Endothelial cell of umbilical vein (primary cell): Measurements from ENCODE around the gene CCDC91. TPM values are rescaled to one million over a fixed set of nuclear protein-coding genes. Genes with fewer than 3 reads are reported as not detected.

Experiments
- BruUV-seq: library from RNA; stranded (reverse); fragments of 400-500 nt; replicated peaks from 2 replicates; lab custom pipeline; 2021; lab: Mats Ljungman, UMichigan
- CTCF ChIA-PET: fragments of 300-600, 350-600 bp; sonication (Branson Sonifier 250); formaldehyde crosslinking; loops from one replicate; lab custom pipeline; 2021; ENCODE audit warnings: antibody characterized with exemption, inconsistent platforms; lab: Charles Lee
- POLR2A ChIA-PET: fragments of 300-600, 350-600 bp; sonication (Branson Sonifier 250); formaldehyde crosslinking; loops from one replicate; lab custom pipeline; 2021; ENCODE audit warnings: antibody characterized with exemption, inconsistent platforms; lab: Charles Lee
- DNase-seq: peaks from one replicate; pipeline ENCODE4 v3.0.0-alpha.2; 2011; ENCODE audit warnings: low read depth, low spot score
- FAIRE-seq: peaks from 2 replicates; lab custom pipeline; 2011; peaks lifted over from hg19 to GRCh38; lab: Jason Lieb, UNC
- H2AFZ ChIP-seq: 2 replicates; pipeline ENCODE4 v1.6.0; 2012; ENCODE audit warnings: low read depth, low read length, control low read depth, inconsistent platforms
- H3K27ac ChIP-seq: 2 replicates; pipeline ENCODE4 v1.5.1; 2011; ENCODE audit warnings: low read depth, mild to moderate bottlenecking, control low read depth, low read length, moderate library complexity; ENCODE audit not compliant: insufficient read depth
- H3K27me3 ChIP-seq, 2 experiments: 2 replicates each; pipeline versions ENCODE4 v1.6.0 to v1.6.1; 2011; ENCODE audit warnings: low read length in 2 of 2, mixed read lengths in 1 of 2; ENCODE audit not compliant: control insufficient read depth in 2 of 2, insufficient read depth in 2 of 2
- H3K36me3 ChIP-seq, 2 experiments: 2 replicates in 1 of 2; 3 replicates in 1 of 2; pipeline ENCODE4 v1.5.1; 2011; ENCODE audit warnings: low read length in 2 of 2, mild to moderate bottlenecking in 1 of 2, moderate library complexity in 1 of 2; ENCODE audit not compliant: control insufficient read depth in 2 of 2, insufficient read depth in 2 of 2; ENCODE audit errors: extremely low read depth in 1 of 2
- H3K4me1 ChIP-seq: 3 replicates; pipeline ENCODE4 v1.5.1; 2011; ENCODE audit warnings: mild to moderate bottlenecking, low read length; ENCODE audit not compliant: control insufficient read depth, insufficient read depth; ENCODE audit errors: extremely low read depth
- H3K4me2 ChIP-seq: 2 replicates; pipeline ENCODE4 v1.6.1; 2011; ENCODE audit warnings: low read length, control low read depth, mixed read lengths; ENCODE audit not compliant: insufficient read depth
- H3K4me3 ChIP-seq, 3 experiments: fragments of 200-600 bp in 1 of 3; sonication (generic), shearing (Covaris generic) in 1 of 3; replicated peaks in 1 of 3; 2 replicates each; pipeline ENCODE4 v1.5.1; 2011 to 2016; ENCODE audit warnings: control low read depth in 3 of 3, low read length in 3 of 3, mild to moderate bottlenecking in 2 of 3, inconsistent platforms in 1 of 3, low read depth in 1 of 3, moderate library complexity in 1 of 3; ENCODE audit not compliant: insufficient read depth in 1 of 3
- H3K79me2 ChIP-seq: 2 replicates; pipeline ENCODE4 v1.6.0; 2012; ENCODE audit warnings: low read length, inconsistent platforms; ENCODE audit not compliant: control insufficient read depth, insufficient read depth
- H3K9ac ChIP-seq: replicated peaks from 2 replicates; pipeline ENCODE3; 2011; ENCODE audit warnings: low read length, control low read depth; ENCODE audit not compliant: insufficient read depth; ENCODE audit errors: extremely low read depth
- H3K9me1 ChIP-seq: replicated peaks from 3 replicates; pipeline ENCODE4 v1.6.0; 2011; ENCODE audit warnings: mild to moderate bottlenecking, low read length; ENCODE audit not compliant: control insufficient read depth, insufficient read depth; ENCODE audit errors: extremely low read depth
- H3K9me3 ChIP-seq: replicated peaks from 2 replicates; pipeline ENCODE4 v1.5.1; 2012; ENCODE audit warnings: low read length, inconsistent platforms; ENCODE audit not compliant: control insufficient read depth, insufficient read depth
- H4K20me1 ChIP-seq: replicated peaks from 2 replicates; pipeline ENCODE3; 2011; ENCODE audit warnings: mild to moderate bottlenecking, low read length; ENCODE audit not compliant: control insufficient read depth, insufficient read depth; ENCODE audit errors: extremely low read depth
- CTCF ChIP-seq, 2 donors: IDR thresholded peaks; 1 replicate in 1 of 2; 2 replicates in 1 of 2; pipeline ENCODE4 v1.5.1; 2011; ENCODE audit warnings: low read length in 2 of 2, mild to moderate bottlenecking in 2 of 2, moderate library complexity in 2 of 2, control low read depth in 1 of 2, inconsistent platforms in 1 of 2, low read depth in 1 of 2; ENCODE audit not compliant: insufficient read depth in 1 of 2; ENCODE audit errors: extremely low read depth in 1 of 2
- EZH2 ChIP-seq: IDR thresholded peaks from 2 replicates; pipeline ENCODE4 v1.6.1; 2012; ENCODE audit warnings: borderline replicate concordance, low read depth, mild to moderate bottlenecking, moderate library complexity, low read length, inconsistent platforms; ENCODE audit not compliant: severe bottlenecking
- FOS ChIP-seq: IDR thresholded peaks from 2 replicates; pipeline ENCODE4 v1.6.1; 2011; ENCODE audit warnings: mild to moderate bottlenecking, low read length, moderate library complexity, borderline replicate concordance; ENCODE audit not compliant: insufficient read depth
- GATA2 ChIP-seq: IDR thresholded peaks from 2 replicates; pipeline ENCODE4 v1.7.0; 2011; ENCODE audit warnings: low read depth, mild to moderate bottlenecking, moderate library complexity, mixed read lengths, low read length; ENCODE audit not compliant: insufficient read length, insufficient read depth
- JUN ChIP-seq: IDR thresholded peaks from 2 replicates; pipeline ENCODE4 v1.6.1; 2011; ENCODE audit warnings: borderline replicate concordance, low read depth; ENCODE audit not compliant: insufficient read length, insufficient read depth
- MAX ChIP-seq: IDR thresholded peaks from 2 replicates; pipeline ENCODE4 v1.6.1; 2011; ENCODE audit not compliant: insufficient read depth, insufficient read length
- MYC ChIP-seq: IDR thresholded peaks from one replicate; pipeline ENCODE4 v1.6.1; 2011; ENCODE audit warnings: mild to moderate bottlenecking, low read depth, low read length
- POLR2A ChIP-seq: IDR thresholded peaks from 2 replicates; pipeline ENCODE4 v1.6.1; 2012; ENCODE audit warnings: low read depth, mild to moderate bottlenecking, control low read depth, low read length
- POLR2AphosphoS5 ChIP-seq: IDR thresholded peaks from 2 replicates; pipeline ENCODE4 v1.6.1; 2012; ENCODE audit warnings: low read depth, mild to moderate bottlenecking, control low read depth, low read length, moderate library complexity; ENCODE audit not compliant: insufficient read depth
- dilution Hi-C: fragments of 300-500 bp; cut with MboI; formaldehyde crosslinking; loops from one replicate; pipeline ENCODE4 v1.15.0; 2019; ENCODE audit warnings: low sequenced_read_pairs; ENCODE audit not compliant: extremely low pct_ligation_motif_present
- intact Hi-C: fragments of 100-400 bp; cut with micrococcal nuclease; formaldehyde crosslinking; loops from one replicate; pipeline ENCODE4 v1.10.0; 2022
- polyA plus RNA-seq, 4 experiments: library from polyadenylated mRNA; depleted of rRNA in 3 of 4; stranded (reverse) in 3 of 4; unstranded in 1 of 4; fragments of >200 nt; gene quantifications; 2 replicates each; pipeline versions ENCODE4 v1.2.1 to v1.2.3, GENCODE V29; 2011 to 2012; ENCODE audit warnings: missing spikeins in 1 of 4
- total RNA-seq: library from RNA; stranded (reverse); gene quantifications from 2 replicates; pipeline ENCODE4 v1.2.3, GENCODE V29; 2021

Gene CCDC91
- total and polyA plus RNA-seq, 2 donors (not counting 3 experiments of a cell fraction or from before 2014, with no cell fraction given) = 3.8 to 10.5 TPM

GRCh38 chr12:28425526-28425925, 235.3 kb downstream of the CCDC91 start:
- Histone ChIP-seq H3K79me2 (no peaks in the 10 kb centered on the region), H3K4me3 (no peak overlapping the region), H4K20me1 (no peaks in the 10 kb centered on the region), H2AFZ (peak overlapping the region; percentile 39), H3K4me2 (peak overlapping the region; percentile 69), H3K9ac (no peak overlapping the region), H3K4me1 (peaks cover 13% of the 10 kb centered on the region), H3K9me1 (peaks cover 1% of the 10 kb centered on the region), H3K9me3 (no peaks in the 10 kb centered on the region), H3K27me3 (no peaks in the 10 kb centered on the region), H3K36me3 (no peaks in the 10 kb centered on the region), H3K27ac (peak overlapping the region; percentile 50)
- intact Hi-C loops = loop anchor here (5.0 kb wide), 1 partner anchor 537 kb away; no protein-coding TSS in a partner anchor
- CTCF ChIA-PET = interaction anchor here (0.7 to 0.9 kb wide), 2 partner anchors 10 to 19 kb away, joined by 3 to 4 read pairs; no protein-coding TSS in a partner anchor
- no peak for TF ChIP-seq POLR2AphosphoS5
- no peak for TF ChIP-seq EZH2
- no peak for TF ChIP-seq MAX
- TF ChIP-seq FOS = no peak
- no peak for TF ChIP-seq POLR2A
- no peak for TF ChIP-seq GATA2
- no peak for TF ChIP-seq MYC
- TF ChIP-seq CTCF (IDR thresholded peaks at IDR 0.05; ENCODE audit: extremely low read depth in 1 of 2, insufficient read depth in 1 of 2, low read depth in 1 of 2, low read length in 2 of 2) = no peak
- TF ChIP-seq JUN = no peak
- DNase-seq (no peak), FAIRE-seq (no peak)
- POLR2A ChIA-PET = no interaction called here
- BruUV-seq = no TSS peak
- dilution Hi-C loops = no loop called here
